Neuronal stem cell (in vitro differentiated cells): ENCODE data around the gene PPOX.

ENCODE experiments used
- DNase-seq: peaks from one replicate; pipeline ENCODE4 v3.0.0-alpha.2; 2013; ENCODE audit warnings: low spot score
- H2AFZ ChIP-seq: one replicate; pipeline ENCODE4 v1.6.1; 2013; ENCODE audit warnings: mild to moderate bottlenecking, low read length, inconsistent platforms
- H2AK5ac ChIP-seq: 2 replicates; pipeline ENCODE4 v1.6.1; 2013; ENCODE audit warnings: low read depth, mild to moderate bottlenecking, inconsistent platforms, low read length, moderate library complexity, mixed read lengths
- H2BK120ac ChIP-seq: 2 replicates; pipeline ENCODE4 v1.6.1; 2013; ENCODE audit warnings: low read depth, mild to moderate bottlenecking, inconsistent platforms, low read length, moderate library complexity, mixed read lengths
- H2BK12ac ChIP-seq: one replicate; pipeline ENCODE4 v1.6.1; 2013; ENCODE audit warnings: low read length, inconsistent platforms
- H2BK15ac ChIP-seq: 2 replicates; pipeline ENCODE4 v1.6.1; 2013; ENCODE audit warnings: mild to moderate bottlenecking, low read length, inconsistent platforms, mixed read lengths
- H2BK5ac ChIP-seq: one replicate; pipeline ENCODE4 v1.6.1; 2013; ENCODE audit warnings: inconsistent platforms, mild to moderate bottlenecking, low read length, moderate library complexity
- H3K14ac ChIP-seq: one replicate; pipeline ENCODE4 v1.6.1; 2013; ENCODE audit warnings: low read length, inconsistent platforms
- H3K18ac ChIP-seq: 2 replicates; pipeline ENCODE4 v1.6.1; 2013; ENCODE audit warnings: low read length, inconsistent platforms
- H3K23ac ChIP-seq: 2 replicates; pipeline ENCODE4 v1.6.1; 2013; ENCODE audit warnings: low read depth, mild to moderate bottlenecking, mixed read lengths, low read length, inconsistent platforms; ENCODE audit not compliant: poor library complexity
- H3K27ac ChIP-seq: replicated peaks from 3 replicates; pipeline ENCODE4 v1.5.1; 2013; ENCODE audit warnings: low read length, inconsistent platforms
- H3K27me3 ChIP-seq, 3 experiments: 2 replicates each; pipeline ENCODE4 v1.6.1; 2013; ENCODE audit warnings: low read length in 3 of 3, mild to moderate bottlenecking in 2 of 3, inconsistent platforms in 1 of 3, low read depth in 1 of 3, mixed read lengths in 1 of 3, moderate library complexity in 1 of 3; ENCODE audit not compliant: control insufficient read depth in 3 of 3, insufficient read depth in 3 of 3
- H3K36me3 ChIP-seq, 2 donors: replicated peaks in 1 of 2; 2 replicates each; pipeline ENCODE4 v1.6.1; 2013; ENCODE audit warnings: low read length in 2 of 2; ENCODE audit not compliant: control insufficient read depth in 2 of 2, insufficient read depth in 2 of 2
- H3K4ac ChIP-seq: 2 replicates; pipeline ENCODE4 v1.6.1; 2013; ENCODE audit warnings: inconsistent platforms, mild to moderate bottlenecking, low read length, moderate library complexity
- H3K4me1 ChIP-seq, 2 donors: 1 replicate in 1 of 2; 2 replicates in 1 of 2; pipeline ENCODE4 v1.6.1; 2013; ENCODE audit warnings: low read length in 2 of 2, low read depth in 1 of 2; ENCODE audit not compliant: control insufficient read depth in 2 of 2, insufficient read depth in 1 of 2
- H3K4me2 ChIP-seq: one replicate; pipeline ENCODE4 v1.6.1; 2013; ENCODE audit warnings: mild to moderate bottlenecking, low read length, inconsistent platforms; ENCODE audit not compliant: insufficient read depth, poor library complexity, severe bottlenecking
- H3K4me3 ChIP-seq, 2 donors: 2 replicates each; pipeline ENCODE4 v1.5.1; 2013; ENCODE audit warnings: low read length in 2 of 2, mild to moderate bottlenecking in 2 of 2, inconsistent platforms in 1 of 2, moderate library complexity in 1 of 2
- H3K79me1 ChIP-seq: one replicate; pipeline ENCODE4 v1.6.1; 2013; ENCODE audit warnings: low read depth, mild to moderate bottlenecking, inconsistent platforms, low read length, moderate library complexity
- H3K9ac ChIP-seq: one replicate; pipeline ENCODE4 v1.6.1; 2013; ENCODE audit warnings: mild to moderate bottlenecking, low read depth, low read length, inconsistent platforms; ENCODE audit not compliant: poor library complexity
- H3K9me3 ChIP-seq, 2 donors: replicated peaks in 1 of 2; 2 replicates each; pipeline versions ENCODE3 to v1.6.1; 2013; ENCODE audit warnings: low read length in 2 of 2, mild to moderate bottlenecking in 2 of 2, inconsistent platforms in 1 of 2, low read depth in 1 of 2, mixed read lengths in 1 of 2, moderate library complexity in 1 of 2; ENCODE audit not compliant: control insufficient read depth in 2 of 2, insufficient read depth in 1 of 2
- H4K8ac ChIP-seq: one replicate; pipeline ENCODE4 v1.6.1; 2013; ENCODE audit warnings: low read depth, mild to moderate bottlenecking, inconsistent platforms, low read length, moderate library complexity
- H4K91ac ChIP-seq: one replicate; pipeline ENCODE4 v1.6.1; 2013; ENCODE audit warnings: low read length, low read depth, mild to moderate bottlenecking, inconsistent platforms; ENCODE audit not compliant: poor library complexity
- WGBS, 2 donors: extraction: QIAGEN DNeasy Blood & Tissue Kit; methylation state at CpG; one replicate each; pipeline ENCODE4 v1.1.7; 2013; ENCODE audit warnings: missing lambda C conversion rate in 2 of 2, mixed read lengths in 1 of 2; ENCODE audit not compliant: insufficient read length in 2 of 2, insufficient replicate concordance in 1 of 2; ENCODE audit errors: extremely low coverage in 2 of 2; 5-methylcytosine and 5-hydroxymethylcytosine counted together

PPOX gene

DNA sequence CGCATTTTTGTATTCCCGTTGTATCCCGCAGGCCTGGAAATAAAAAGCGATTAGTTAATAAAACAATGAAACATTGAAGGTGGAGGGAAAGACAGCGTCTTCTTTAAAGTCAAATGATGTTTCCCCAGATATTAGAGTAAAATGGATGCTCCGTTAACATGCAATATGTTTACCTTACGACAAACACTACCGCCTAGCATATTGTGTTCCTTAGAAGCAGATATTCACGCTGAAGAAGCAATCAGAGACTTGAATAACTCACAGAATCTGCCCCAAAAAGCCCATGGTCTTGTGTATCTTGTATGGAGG, 11.7 kb downstream of the PPOX start:
- Histone ChIP-seq H2BK12ac (no peak overlapping the region), H2BK5ac (no peak overlapping the region), H2AFZ (peak overlapping the region; percentile 95), H2AK5ac (no peak overlapping the region), H3K27ac (no peak overlapping the region), H3K18ac (no peak overlapping the region), H3K4me1 (peaks cover 6 to 10% of the 10 kb centered on the region in 2 donors), H3K9me3 (no peaks in the 10 kb centered on the region), H3K79me1 (peaks cover 6% of the 10 kb centered on the region), H3K36me3 (peaks cover 20 to 30% of the 10 kb centered on the region in 2 donors), H3K4ac (no peak overlapping the region), H3K4me2 (peak overlapping the region; percentile 82), H2BK15ac (no peak overlapping the region), H3K14ac (no peak overlapping the region), H3K27me3 (no peaks in the 10 kb centered on the region), H3K4me3 (peak overlapping the region; percentile 76 to 79), H4K91ac (no peak overlapping the region), H4K8ac (no peak overlapping the region), H2BK120ac (no peak overlapping the region), H3K23ac (no peak overlapping the region), H3K9ac (no peak overlapping the region)
- DNase-seq = no peak
- WGBS, 2 donors = no CpG with 5 or more reads among the region's 9 CpGs

DNA sequence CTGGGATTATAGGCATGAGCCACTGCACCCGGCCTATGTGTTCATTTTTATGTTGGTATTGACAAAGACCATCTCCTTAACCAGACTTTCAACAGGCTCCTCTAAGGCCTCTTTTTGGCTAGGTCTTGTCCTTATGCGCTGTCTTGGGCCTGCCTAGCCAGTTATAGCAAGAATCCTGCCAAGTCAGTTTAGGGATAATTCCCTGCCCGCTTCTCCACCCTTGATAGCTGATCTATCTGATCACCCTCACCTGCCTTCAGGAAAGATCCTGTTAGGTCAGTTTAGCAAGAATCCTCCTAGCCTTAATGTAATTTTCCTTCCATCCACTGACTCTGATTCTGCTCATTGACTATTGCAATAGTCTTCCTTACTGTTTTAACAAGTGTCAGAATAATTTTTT, 13.5 kb downstream of the PPOX start:
- Histone ChIP-seq H3K4me1 (peaks cover 6 to 10% of the 10 kb centered on the region in 2 donors), H3K9me3 (no peaks in the 10 kb centered on the region), H3K18ac (no peak overlapping the region), H3K36me3 (peaks cover 8 to 14% of the 10 kb centered on the region in 2 donors), H2BK15ac (no peak overlapping the region), H3K9ac (no peak overlapping the region), H3K79me1 (peaks cover 6% of the 10 kb centered on the region), H3K4ac (no peak overlapping the region), H4K8ac (no peak overlapping the region), H2BK12ac (no peak overlapping the region), H2AK5ac (no peak overlapping the region), H3K23ac (no peak overlapping the region), H2AFZ (no peak overlapping the region), H3K27me3 (no peaks in the 10 kb centered on the region), H2BK5ac (no peak overlapping the region), H3K27ac (no peak overlapping the region), H4K91ac (no peak overlapping the region), H3K14ac (no peak overlapping the region), H3K4me2 (no peak overlapping the region), H2BK120ac (no peak overlapping the region), H3K4me3 (no peak overlapping the region)
- no CpG with 5 or more reads among the region's 3 CpGs for WGBS, 2 donors
- no peak for DNase-seq

DNA sequence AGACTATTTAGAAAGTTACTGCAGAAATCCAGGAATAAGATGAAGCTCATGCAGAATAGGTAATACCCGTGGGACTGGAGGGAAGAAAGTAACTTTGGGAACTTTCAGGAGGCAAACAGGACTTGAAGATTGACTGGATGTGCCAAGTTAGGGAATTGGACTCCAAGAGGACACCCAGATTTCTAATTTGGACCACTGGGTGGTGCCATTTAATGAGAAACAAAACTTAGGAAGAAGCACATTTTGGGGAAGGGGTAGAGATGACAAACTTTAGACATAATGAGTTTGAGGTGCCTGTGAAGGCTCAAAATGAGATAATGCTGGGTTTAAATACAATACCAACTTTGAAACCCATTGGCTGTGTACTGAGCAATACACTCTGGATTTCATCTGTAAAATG, 14.4 kb downstream of the PPOX start:
- Histone ChIP-seq H4K8ac (no peak overlapping the region), H3K36me3 (peaks cover 2 to 5% of the 10 kb centered on the region in 2 donors), H3K9me3 (no peaks in the 10 kb centered on the region), H3K18ac (no peak overlapping the region), H3K9ac (no peak overlapping the region), H3K14ac (no peak overlapping the region), H2BK12ac (no peak overlapping the region), H3K4ac (no peak overlapping the region), H2AK5ac (no peak overlapping the region), H3K4me3 (no peak overlapping the region), H3K23ac (no peak overlapping the region), H4K91ac (no peak overlapping the region), H3K27ac (no peak overlapping the region), H3K79me1 (peaks cover 6% of the 10 kb centered on the region), H3K4me2 (no peak overlapping the region), H2BK5ac (no peak overlapping the region), H3K4me1 (peaks cover 6 to 10% of the 10 kb centered on the region in 2 donors), H2BK15ac (no peak overlapping the region), H2BK120ac (no peak overlapping the region), H3K27me3 (no peaks in the 10 kb centered on the region), H2AFZ (no peak overlapping the region)
- DNase-seq = no peak
- WGBS, 2 donors = no CpG with 5 or more reads among the region's 1 CpG

DNA sequence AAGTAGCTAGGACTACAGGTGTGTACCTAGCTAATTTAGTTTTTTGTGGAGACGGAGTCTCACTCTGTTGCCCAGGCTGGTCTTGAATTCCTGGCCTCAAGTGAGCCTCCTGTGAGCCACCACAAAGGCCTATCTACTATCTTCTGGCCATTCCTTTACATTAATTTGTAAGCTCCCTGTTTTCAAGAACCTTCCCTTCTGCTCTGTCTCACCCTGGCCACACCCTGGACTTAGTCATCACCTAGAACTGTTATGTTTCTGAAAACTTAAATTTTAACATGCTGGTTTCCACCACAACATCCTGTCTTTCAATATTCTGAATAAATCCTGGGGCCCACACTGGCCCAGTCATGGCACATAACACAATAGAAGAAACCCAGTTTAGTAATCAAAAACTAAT, 16.0 kb downstream of the PPOX start:
- Histone ChIP-seq H3K4me1 (peaks cover 0 to 5% of the 10 kb centered on the region in 2 donors), H3K4me3 (no peak overlapping the region), H3K27me3 (no peaks in the 10 kb centered on the region), H2AFZ (no peak overlapping the region), H3K36me3 (no peaks in the 10 kb centered on the region), H3K23ac (no peak overlapping the region), H3K4ac (no peak overlapping the region), H2AK5ac (no peak overlapping the region), H3K14ac (no peak overlapping the region), H3K9me3 (no peaks in the 10 kb centered on the region), H4K8ac (no peak overlapping the region), H4K91ac (no peak overlapping the region), H2BK15ac (no peak overlapping the region), H3K4me2 (no peak overlapping the region), H2BK12ac (no peak overlapping the region), H3K9ac (no peak overlapping the region), H3K27ac (no peak overlapping the region), H2BK120ac (no peak overlapping the region), H2BK5ac (no peak overlapping the region), H3K79me1 (no peaks in the 10 kb centered on the region), H3K18ac (no peak overlapping the region)
- WGBS, 2 donors = no CpG with 5 or more reads among the region's 1 CpG
- no peak for DNase-seq
